Measurements from ENCODE around the gene ANKS1A.
A peak's percentile ranks its signal among the peaks of the same experiment; 100 is the strongest.
"Not testable (repeated sequence)": the region's sequence is repeated elsewhere in the genome, so short reads cannot be mapped to it uniquely, and the experiment has no call there.

Gene ANKS1A

DNA sequence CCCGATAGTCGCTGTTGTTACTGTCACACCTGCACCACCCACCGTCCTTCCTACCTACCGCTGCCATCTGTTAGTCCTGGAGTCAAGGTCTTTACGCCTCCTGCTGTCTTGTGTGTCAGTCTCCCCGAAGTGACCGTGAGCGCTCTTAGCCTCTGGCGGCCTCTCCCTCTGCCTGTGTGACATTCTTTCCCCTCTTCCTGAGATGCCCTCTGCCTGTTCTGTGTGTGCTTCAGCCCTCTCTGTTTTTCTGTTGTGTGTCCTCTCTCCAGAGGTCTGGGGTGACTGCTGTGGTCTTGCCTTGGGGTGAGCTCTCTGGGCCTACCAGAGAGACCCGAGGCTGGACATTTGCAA, 197.2 kb downstream of the ANKS1A start:
- no peak for DNase-seq (ENCODE audit: low read depth)

DNA sequence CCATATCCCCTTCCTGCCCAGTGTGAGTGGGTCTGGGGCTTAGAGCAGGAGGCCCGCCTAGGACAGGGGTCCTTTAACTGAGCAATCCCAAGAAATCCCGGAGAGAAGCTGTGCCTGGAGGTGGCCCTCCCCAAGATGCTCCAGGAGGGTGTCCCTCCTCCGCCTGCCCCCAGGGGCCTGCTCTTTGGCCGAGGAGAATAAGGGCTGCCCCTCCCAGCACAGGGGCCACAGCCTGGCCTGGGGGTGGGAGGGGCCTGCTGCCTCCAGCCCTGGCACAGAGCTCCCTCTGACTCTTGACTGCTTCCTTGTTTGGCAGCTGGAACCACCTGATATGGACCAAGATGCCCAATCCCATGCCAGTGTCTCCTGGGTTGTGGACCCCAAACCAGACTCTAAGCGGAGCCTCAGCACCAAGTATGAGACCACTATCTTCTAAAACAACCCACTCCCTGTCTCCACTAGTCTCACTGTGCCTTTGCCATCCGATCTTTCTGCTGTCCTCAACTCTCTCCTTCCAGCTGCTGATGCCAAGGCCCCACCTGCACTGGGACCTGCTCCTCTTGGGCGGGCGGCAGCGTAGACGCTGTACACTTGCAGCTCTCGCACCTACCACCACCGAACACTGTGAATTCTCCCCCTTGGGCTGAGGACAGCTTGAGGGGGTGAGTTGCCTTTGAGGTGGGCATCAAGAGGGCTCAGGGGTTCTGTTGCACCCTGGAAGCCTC, 197.7 kb downstream of the ANKS1A start:
- no peak for DNase-seq (ENCODE audit: low read depth)

DNA sequence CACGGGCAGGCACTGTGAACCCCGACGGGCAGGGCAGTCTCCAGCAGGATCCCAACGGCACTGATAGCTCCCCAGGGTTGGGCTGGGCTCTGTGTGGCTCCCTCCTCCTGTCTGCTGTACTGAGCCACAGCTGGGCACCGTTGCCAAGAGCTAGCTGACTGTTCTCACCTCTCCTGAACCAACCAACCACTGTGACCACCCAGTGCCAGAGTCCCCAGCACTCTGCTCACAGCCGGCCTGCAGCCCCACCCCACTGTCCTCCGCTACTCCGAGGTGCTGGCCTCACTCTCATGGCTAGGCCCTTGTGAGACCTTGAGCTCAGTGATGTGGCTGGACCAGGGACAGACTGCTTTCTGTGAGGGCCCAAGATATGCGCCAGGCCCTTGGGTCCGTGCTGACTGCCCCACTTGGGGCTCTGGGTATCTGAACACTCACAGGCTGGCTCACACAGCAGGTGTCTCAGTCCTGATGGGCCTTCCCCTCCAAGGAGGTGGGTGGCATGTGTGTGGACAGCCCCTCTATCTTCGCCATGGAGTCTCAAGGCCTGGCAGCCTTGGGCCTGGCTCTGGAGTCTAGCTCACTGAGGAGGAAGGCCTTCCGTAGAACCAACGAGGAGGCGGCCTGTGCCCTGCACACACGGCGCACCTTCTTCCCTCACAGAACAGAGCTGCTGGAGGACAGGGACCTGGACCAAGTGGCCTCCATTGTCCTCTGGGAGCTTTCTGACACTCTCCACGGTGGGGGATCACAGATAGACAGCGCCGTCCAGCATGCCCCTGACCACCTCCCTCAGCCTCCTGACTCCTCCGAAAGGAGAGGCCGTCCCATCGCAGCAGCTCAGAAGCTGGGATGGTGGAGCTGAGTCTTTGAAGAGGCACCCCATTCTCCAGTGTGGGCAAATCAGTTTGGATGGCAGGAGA, 198.6 kb downstream of the ANKS1A start:
- DNase-seq (ENCODE audit: low read depth), result no peak

DNA sequence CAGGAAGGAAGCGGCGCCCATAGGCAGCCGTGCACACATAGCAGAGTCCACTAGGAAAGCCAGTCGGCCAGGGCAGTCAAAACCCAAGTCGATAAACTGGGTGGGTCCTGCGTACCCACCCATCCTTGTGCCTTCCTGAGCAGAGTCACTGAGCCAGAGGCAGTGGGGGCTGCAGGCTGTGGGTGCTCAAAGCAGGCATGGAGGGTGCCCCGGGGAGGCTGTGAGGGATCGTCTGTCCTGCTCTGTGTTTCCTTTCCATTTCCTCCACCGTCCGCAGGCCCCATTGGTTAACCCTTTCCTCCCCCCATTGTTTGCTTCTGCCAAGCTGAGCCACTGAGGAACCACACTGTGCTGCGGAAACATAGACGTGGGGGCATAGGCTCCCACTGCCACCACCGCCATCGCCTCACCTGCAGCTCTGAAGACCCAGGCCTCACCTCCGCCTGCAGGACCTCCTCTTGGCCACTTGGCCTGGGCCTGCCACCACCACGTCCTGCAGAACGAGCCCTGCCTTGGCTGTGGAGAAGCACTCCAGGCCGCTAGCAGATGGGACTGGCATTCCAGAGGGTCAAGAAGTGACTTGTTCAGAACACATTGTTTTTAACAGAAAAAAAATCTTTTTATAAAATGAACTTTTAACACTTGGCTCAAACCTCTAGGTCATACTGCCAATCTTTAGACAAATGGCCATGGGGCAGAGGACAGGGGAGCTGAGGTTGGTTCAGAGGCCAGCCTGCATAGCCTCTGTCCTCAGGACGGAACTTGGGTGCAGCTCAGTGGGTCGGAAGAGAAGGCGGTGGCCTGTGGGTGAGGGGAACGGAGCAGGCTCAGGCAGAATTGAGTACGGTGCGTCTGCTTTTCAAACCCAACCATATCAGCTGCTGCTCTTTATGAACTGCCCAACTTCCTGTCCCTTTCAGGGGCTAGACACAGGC, 199.5 kb downstream of the ANKS1A start:
- DNase-seq (ENCODE audit: low read depth), result no peak

DNA sequence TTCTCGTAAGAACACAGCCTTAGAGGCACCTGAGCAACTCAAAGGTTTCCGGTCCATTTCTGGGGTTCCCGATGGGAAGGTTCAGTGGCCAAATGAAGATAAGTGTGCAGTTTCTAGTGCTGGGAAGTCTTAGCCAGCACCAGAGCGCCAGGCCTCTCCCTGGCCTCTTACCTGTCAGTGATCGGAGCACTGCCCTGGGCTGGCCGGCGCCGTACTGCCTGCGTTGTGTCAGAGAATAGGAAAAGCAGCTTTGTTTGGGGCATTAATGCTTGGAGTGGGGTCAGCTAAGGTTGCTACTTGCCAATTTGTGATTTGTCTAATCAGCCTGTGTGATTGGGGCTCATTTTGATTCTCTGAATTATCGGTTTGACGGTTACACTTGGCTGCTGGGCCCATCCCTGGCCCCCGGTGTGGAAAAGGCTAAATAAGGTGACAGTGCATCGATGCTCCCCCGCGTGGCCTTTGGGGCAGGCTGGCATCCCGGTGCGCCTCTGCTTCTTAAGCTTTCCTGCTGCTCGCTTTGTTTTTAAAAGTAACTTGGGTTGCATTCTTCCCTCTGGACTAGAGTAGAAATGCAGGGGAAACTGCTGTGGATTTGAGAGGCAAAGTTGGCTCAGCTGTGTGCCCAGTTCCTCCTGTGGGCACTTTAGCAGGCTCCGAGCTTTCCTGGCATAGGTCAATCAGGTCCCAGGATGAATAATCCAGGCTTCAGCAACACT, 200.3 kb downstream of the ANKS1A start:
- DNase-seq (ENCODE audit: low read depth), result no peak

DNA sequence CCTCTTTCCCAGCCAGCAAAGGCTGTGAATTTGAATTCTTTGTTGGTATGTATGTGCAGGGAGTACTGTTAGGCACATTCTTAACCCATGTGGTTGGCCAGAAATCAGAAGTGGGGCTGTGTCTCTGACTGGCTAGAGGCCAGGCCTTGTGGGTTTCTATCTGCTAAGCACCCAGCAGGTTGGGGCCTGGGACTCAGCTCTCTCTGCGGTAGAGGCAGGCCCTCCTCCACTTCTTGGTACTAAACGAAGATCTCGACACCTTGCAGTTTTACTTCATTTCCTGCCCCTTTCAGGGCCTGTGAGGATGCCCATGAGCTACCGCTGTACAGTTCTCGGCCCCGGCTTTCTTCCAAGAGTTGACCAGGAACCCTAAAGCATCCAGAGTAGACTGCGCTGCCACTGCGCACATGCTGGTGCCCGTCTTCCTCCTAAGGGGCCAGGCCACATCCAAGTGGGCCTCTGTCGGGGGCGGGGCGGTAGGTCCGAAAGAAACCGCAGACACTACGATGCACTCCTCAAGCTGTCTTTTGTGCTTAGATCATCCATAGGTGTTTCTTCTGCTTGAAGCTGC, 201.0 kb downstream of the ANKS1A start:
- peak; percentile 97 for DNase-seq (ENCODE audit: low read depth)

DNA sequence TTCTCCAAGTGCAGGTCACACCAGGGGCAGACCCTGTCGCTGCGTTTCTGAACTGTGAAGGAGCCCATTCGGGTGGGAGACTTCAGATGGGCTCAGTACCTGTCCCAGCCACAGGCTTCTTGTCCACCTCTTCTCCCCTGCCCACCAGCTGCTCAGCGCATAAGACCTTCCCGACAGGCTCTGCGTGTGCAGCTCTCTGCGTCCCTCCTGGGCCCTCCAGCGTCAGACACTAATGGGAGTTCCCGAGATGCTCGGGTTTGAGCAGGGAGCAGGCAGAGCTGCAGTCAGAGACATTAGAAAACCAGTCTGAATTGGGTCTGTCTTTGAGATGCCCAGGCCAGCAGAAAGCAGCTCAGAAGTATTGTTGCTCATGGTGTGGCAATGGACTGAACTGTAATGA, 201.7 kb downstream of the ANKS1A start:
- DNase-seq (ENCODE audit: low read depth), result no peak

DNA sequence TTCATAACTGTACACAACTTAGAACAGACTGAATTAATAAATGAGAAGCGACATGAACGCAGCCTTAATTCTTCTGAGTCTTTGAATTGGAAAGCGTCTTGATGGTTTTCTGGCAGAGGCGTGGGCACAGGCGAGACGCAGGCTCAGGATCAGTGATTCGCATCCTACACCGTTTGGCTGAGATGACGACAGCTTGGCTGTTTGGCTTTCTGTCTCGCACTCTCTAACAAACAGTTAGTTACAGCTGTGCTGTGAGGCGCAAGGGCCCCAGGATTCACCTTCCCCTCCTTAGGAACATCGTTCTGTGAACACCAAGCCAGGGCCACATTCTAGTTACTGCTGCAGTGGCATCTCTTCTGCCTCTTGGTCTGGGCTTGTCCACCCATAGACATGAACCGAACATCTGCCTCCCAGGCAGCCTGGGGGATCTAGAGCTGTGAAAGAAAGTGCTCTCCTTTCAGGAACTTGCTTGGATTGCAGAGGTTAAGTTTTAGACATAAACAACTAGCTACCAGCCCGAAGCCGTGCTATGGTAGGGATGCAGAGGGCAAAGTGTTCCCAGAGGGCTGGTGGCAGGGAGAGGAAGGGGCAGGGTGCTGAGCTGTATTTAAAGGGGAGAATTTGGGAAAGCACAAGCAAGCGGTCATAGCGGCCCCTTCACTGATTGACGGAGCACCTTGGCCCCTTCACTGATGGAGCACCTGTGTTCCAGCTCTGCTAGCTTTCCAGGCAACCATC, 202.5 kb downstream of the ANKS1A start:
- no peak for DNase-seq (ENCODE audit: low read depth)

DNA sequence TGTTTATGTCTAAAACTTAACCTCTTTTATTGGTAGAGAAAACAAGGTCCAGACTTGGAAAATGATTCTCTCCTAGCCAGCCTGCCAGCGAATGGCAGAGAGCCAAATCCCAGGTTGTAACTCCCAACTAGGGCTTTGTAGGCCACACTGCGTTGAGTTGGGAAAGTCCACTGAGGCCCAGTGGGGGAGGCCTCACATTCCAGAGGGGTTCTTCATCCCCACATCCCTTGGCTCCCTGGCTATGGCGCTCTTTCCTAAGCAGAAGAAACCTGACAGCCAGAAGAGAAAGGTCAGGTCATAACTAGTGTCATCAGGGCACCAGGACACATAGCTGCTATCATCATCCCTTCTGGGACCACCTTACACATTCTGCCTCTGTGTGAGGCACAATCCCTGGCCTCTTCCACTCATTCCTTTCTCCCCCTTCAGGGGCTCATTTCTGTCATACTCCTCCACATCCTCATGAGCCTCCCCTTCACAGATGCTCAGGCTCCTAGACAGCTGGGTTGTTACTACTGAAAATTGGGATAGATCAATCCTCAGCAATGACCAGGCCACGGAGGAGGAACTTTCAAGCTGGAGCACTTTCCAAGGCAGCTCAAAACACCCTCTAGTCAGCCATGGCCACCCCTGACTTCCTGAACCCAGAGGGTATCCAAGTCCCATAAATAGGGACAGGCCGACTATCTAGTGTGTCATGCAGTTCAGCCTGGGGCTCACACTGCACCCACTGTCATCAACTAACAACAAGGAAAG, 203.5 kb downstream of the ANKS1A start:
- peak; percentile 96 for DNase-seq (ENCODE audit: low read depth)

DNA sequence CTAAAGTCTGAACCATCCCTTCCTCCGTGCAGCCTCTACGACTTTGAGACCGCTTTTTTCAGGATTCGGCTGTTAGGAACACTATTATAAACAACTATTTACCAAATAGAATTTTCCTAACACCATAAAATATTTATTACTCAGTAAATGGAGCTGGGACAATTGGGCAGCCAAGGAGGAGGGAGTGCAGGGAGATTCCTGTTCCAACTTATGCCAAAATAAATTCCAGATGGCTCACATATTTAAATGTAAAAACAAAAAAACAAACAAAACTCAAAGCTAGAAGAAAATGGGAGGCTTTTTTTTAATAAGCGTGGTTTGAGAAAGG, 204.0 kb downstream of the ANKS1A start:
- no peak for DNase-seq (ENCODE audit: low read depth)

DNA sequence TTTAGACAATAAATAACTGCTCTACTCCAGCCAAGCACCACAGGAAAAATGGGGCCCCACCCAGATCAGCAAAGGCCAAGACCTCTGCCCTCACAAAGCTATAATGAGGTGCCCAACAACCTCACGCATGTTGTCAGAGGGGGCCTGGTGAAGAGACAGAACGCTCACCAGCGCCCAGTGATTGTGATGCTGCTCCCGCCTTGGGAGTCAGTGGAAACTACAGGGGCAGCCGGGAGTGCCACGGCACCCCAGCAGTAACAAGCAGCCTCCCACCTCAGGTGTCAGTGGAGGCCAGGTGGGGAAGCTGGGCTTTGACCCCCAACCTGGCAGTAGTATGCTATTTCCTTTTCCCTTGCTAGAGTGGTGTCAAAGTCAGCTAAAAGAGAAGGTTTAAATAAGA, 204.7 kb downstream of the ANKS1A start:
- no peak for DNase-seq (ENCODE audit: low read depth)

DNA sequence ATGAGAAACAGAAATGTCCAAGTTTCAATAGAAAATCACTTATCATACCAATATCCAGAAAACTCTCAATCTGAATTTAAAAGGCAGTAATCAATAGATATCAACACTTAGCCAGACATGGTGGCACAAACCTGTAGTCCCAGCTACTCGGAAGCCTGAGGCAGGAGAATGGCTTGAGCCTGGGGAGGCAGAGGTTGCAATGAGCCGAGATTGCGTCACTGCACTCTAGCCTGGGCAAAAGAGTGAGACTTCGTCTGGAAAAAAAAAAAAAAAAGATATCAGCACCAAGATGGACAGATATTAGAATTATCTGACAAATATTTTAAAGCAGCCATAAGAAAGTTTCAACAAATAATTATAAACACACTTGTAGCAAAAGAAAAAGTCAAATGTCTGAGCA, 205.1 kb downstream of the ANKS1A start:
- peak; percentile 37 for DNase-seq (ENCODE audit: low read depth)

DNA sequence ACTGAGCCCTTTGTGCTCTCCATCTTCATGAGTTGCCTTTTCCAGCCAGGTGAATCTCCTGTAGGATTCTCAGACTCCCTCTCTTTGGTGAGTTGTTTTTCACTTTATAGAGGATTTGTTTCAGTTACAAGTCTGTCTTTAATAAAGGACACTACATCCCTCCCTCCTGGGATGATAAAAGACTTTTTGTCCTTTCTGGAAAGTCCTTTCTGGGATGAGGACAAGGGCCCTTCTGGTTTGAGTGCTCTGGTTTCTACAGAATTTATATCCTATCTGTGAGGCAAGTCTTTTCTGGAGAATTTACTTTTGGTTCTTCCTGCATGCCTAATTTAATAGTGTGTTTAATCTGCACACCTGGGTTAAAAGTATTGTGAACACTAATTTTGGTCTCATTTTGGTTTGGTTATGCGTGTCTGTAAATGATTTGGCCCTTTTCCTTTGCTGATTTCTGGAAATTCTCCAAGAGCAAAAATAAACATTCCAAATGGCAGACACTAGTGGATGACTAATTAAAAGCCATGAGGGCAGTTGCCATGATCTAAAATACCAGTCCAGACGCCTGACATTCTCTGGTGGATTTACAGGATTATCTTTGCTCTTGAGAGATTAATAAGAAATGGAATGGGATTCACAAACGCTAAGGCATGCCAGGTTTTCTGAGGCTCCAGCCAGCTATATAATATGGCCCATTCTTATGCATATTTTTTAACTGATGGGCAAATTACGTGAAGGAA, 207.2 kb downstream of the ANKS1A start:
- DNase-seq (ENCODE audit: low read depth), result peak; percentile 86

DNA sequence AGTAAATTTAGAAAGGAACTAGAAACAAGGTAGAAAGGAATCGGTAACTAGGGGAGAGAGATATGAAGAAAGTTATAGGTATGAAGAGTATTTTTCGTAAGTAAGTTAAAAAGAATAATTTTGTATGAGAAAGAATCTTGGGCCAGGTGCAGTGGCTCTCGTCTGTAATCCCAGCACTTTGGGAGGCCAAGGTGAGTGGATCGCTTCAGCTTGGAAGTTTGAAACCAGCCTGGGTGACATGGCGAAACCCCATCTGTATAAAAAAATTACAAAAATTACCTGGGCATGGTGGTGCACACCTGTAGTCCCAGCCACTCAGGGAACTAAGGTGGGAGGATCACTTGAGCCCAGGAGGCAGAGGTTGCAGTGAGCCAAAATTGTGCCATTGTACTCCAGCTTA, 210.1 kb downstream of the ANKS1A start:
- DNase-seq (ENCODE audit: low read depth), result no peak

DNA sequence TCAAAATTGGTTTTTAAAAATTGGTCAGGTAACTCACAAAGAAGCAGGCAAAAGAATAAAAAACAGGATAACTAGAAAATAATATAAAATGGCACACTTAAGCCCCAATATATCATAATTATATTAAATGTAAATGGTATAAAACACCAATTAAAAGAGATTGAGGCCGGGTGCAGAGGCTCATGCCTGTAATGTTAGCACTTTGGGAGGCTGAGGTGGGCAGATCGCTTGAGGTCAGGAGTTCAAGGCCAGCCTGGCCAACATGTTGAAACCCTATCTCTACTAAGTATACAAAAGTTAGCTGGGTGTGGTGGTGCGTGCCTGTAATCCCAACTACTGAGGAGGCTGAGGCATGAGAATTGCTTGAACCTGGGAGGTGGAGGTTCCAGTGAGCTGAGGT, 216.0 kb downstream of the ANKS1A start:
- no peak for DNase-seq (ENCODE audit: low read depth)

DNA sequence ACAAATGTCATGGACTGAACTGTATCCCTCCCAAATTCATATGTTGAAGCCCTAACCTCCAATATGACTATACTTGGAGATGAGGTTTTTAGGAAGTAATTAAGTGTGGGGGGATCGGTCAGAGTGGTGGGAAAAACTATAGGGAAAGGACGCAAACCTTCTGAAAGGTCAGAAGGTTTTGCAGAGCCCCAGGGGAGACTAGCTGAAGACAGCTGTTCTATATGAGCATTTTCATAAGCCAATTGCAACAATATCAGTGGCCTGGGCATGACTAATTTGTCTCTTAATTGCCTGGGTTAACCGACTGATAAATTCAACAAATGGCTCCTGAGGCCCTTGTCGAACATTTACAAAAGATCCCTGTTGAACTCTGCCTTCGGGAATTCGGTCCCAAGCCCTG, 217.0 kb downstream of the ANKS1A start:
- not testable (repeated sequence) for DNase-seq (ENCODE audit: low read depth)

DNA sequence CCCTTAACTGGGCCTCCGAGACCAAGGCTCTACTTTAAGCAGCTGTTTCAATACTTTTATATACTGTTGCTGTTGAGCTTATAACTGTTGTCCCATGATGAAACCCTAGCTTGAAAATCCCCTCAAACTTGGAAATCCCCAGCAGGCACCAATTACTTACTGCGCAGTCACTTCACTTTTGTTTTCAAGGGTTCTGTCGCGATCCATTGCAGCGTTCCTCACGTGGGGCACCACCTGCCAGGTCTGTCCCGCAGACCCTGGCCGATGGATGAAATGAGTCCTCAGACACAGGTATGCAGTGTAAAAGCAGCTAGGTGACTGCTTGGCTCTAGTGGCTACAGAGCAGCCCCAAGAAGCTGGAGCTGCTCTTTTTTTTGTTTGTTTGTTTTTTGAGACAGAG, 218.2 kb downstream of the ANKS1A start:
- DNase-seq (ENCODE audit: low read depth), result not testable (repeated sequence)

DNA sequence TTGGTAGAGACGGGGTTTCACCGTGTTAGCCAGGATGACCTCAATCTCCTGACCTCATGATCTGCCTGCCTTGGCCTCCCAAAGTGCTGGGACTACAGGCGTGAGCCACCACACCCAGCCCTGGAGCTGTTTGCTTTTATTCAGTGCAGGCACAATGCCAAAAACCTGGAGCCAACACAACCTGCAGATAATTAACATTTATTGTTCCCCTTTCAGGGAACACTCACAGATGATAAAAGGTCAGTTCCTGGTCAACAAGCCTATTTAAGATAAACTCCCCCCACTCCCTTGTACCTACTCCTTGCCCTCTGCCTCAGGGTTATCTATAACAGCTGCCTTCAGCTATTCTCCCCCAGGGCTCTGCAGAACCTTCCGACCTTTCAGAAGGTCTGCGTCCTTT, 218.7 kb downstream of the ANKS1A start:
- DNase-seq (ENCODE audit: low read depth), result not testable (repeated sequence)

DNA sequence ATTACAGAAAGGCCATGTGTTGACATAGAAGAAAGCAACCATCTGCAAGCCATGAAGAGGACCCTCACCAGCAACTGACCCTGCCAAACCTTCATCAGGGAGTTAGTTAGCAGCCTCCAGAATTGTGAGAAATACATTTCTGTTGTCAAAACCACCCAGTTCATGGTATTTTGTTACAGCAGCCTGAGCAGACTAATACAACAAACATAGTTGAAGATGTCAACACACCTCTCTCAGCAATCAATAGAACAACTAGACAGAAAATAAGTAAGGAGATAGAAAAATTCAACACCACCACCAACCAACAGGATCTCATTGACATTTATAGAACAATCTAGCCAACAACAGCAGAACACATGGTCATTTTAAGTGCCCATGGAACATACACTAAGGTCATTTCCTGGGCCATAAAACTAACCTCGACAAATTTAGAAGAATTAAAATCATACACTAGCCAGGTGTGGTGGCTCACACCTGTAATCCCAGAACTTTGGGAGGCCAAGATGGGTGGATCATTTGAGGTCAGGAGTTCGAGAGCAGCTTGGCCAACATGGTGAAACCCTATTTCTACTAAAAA, 219.3 kb downstream of the ANKS1A start:
- no peak for DNase-seq (ENCODE audit: low read depth)
